Middle frontal gyrus (tissue), 1 donor: ENCODE measurements around the gene PELI1.
"Not testable (repeated sequence)": the region's sequence is repeated elsewhere in the genome, so short reads cannot be mapped to it uniquely, and the experiment has no call there.

Source experiments
- DNase-seq: peaks from one replicate; pipeline ENCODE4 v3.0.0-alpha.2; 2015; ENCODE audit warnings: low spot score; ENCODE audit errors: extremely low spot score

Gene PELI1

DNA sequence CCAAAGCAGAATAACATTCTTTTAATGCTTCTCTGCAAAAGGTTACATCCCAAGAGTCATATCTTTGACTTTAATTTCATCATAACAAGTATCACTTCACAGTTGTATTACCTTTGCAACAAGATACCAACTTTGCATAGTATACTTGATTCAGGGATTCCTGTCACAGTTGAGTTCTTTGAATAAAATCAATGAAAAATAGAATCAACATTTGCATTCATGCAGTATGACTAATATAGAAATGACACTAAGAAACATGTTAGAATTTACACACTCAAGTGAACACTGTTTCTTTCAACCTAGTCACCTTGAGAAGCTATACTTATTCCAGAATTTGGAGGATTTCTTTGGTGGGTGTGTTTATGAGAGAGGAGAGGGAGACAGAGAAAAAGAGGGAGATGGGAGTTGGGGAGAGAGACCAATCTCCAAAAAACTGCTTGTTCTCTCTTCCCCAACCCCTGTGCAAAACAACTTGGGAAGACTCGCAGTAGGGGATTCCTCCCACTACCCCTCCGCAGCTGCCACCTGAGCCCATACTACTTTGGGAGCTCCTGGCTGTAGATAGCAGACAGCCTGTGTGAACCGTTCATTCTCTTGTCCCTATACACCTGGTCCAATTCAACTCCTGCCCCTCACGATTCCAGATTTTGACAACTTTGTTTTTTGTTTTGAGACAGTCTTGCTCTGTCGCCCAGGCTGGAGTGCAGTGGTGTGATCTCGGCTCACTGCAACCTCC lies 57.7 kb downstream of the PELI1 start:
- no peak for DNase-seq

DNA sequence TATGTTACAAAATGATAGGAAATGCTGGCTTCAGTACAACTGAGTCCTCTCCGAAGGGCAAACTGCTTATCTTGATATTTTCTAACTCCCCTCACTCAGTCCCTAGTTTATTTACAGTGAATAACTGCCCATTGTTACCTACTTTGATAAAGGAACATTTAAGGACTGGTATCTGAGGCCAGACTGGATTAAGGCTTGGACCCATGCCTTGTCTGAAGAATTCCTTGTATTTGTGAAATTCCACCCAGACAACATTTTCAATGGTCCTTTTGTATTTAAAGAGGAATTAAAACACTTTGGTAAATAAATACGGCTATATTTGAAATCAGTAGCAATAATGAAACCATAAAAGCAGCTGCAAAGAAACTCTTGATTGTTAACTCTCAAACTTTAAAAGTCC lies 58.3 kb downstream of the PELI1 start:
- DNase-seq, result no peak

DNA sequence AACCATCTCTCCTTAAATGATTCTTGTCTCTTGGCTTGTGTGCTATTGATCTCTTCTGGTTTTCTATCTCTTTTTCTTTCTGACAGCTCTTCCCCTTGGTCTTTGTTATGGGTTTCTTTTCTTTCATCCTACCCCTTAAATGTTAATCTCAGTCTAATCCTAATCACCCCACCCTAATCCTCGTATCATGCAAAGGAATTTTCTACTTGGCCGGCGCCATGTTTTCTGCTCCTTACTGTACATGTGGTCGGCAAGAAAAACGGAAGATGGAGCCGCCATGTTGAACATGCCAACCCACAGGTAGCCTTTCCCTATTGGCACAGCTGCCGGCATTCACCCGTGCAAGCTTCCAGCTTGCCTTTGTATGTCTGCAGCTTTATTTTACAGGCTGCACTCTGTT lies 63.2 kb downstream of the PELI1 start:
- no peak for DNase-seq

DNA sequence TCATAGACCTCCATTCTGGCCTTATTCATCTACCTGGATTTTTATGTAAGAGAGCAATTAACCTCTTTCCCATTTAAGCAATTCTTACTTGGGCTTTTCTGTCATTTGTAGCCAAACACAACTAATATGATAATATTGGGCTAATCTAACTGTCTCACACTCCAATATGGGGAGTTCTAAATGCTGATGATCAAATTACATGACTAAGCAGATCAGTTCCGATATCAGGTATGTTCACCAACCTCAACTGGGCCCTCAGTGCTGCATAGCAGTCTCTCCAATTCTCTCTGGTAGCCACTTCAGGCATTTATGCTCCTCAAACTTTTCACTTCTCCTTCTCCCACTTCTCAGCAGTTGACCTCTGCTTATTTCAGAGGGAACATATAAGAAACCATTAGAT lies 64.0 kb downstream of the PELI1 start:
- no peak for DNase-seq

DNA sequence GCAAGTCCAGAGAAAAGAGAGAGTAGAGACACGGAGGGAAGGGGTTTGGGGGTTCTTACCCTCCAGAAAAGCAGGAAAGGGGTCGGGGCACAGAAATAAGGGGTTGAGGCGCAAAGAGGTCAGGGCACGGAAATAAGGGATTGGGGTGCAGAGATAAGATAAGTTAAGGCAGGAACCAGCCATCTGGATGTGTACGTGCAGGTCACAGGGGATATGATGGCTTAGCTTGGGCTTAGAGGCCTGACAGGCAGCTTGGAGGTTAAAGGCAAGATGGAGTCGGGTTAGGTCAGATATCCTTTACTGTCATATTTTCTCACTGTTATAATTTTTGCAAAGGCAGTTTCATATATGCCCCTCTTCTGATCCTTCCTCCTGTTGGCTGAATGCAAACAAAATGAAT lies 64.5 kb downstream of the PELI1 start:
- not testable (repeated sequence) for DNase-seq

DNA sequence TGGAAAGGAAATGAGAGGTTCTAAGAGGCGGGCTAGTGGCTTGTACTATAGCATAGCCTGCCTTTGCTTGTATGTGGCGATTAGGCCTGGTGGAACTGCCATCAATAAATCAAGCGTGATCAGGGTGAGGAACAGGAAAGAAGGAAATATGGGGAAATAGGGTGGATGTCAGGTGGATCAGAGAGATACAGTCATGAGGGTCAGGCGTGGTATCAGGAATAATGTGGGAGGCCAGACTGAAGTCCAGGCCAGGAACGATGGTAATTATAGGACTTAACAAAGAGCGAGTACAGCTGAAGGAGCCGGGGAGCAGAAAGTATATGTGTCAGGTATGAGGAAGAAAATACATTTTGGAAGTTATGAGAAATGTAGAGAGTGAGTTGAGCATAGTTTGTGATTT lies 67.4 kb downstream of the PELI1 start:
- not testable (repeated sequence) for DNase-seq

DNA sequence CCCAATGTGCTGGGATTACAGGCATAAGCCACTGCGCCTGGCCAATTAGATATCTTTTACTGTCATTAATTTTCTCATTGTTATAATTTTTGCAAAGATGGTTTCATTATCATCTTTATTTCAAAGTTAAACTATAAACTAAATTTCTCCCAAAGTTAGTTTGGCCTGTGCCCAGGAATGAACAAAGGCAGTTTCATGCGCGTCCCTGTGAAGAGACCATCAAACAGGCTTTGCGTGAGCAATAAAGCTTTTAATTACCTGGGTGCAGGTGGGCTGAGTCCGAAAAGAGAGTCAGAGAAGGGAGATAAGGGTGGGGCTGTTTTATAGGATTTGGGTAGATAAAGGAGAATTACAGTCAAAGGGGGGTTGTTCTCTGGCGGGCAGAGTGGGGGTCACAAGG lies 69.6 kb downstream of the PELI1 start:
- DNase-seq, result not testable (repeated sequence)

DNA sequence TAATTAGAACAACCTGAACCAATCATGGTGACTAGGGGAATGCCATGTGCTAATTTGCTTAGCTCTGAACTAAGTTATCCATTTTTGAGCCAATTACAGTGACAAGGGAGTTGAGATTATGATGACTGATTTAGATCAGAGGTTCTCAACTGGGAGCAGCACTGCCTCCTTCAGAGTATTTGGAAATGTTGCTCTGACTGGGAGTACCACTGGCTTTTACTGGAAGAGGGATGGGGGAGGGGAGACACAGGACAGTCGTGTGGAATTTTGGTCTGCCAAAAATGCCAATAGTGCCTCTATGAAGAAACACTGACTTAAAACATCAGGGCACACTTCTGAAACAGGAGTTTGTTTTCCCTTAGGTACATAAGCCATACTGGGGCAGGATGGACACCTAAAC lies 76.9 kb downstream of the PELI1 start:
- no peak for DNase-seq

DNA sequence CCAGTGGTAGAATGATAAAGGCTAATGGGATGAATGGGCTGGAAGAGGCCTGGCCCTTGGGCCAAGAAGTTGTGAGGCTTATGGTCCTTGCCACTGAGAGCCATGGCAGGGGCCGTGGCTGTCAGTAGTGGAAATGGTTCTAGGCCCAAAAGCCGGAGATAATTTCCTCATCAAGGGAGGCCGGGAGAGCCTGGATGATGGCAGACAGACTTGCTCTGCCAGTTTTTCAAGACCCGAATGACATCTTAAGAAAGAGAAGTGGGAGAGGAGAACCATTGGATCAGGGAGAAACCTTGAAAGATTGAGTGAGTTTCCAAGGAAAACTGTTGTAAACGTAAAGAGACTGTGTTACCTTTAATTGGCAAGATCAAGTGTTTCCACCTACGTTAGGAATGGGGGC lies 78.7 kb downstream of the PELI1 start:
- no peak for DNase-seq

DNA sequence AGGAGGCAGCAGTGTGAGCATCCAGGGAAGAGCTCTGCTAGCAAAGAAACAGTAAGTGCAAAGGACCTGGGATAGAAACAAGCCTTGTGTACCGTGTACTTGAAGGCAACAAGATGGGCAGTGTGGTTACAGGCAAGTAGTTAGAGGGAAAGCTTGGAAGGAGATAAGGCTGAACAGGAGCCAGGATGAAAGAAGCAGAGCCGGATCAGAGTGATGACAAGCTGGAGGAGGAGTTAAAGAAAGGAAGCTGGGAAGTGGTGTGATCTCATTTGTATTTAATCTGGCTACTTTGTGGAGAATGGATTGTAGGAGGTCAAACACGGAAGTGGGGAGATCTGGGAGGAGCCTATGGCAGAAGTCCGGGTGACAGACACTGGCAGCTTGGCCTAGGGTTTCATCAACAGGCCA lies 80.3 kb downstream of the PELI1 start:
- no peak for DNase-seq

DNA sequence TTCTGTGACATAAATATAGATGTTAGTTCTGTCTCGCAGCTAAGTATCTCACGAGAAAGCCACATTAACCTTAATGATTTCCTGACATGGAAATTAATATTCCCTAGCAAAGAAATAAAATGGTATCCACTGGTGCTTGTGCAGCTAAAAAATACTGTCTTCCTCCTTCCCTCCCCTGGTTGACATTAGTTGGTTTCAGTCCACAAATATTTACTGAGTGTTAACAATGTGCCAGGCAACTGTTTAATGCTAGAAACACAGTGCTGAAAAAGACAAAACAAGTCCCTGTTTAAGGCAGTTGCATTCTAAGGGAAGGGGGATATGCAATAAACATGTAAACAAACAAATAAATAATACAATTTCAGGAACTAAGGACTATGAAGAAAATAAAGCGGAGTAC lies 80.8 kb downstream of the PELI1 start:
- DNase-seq, result no peak

DNA sequence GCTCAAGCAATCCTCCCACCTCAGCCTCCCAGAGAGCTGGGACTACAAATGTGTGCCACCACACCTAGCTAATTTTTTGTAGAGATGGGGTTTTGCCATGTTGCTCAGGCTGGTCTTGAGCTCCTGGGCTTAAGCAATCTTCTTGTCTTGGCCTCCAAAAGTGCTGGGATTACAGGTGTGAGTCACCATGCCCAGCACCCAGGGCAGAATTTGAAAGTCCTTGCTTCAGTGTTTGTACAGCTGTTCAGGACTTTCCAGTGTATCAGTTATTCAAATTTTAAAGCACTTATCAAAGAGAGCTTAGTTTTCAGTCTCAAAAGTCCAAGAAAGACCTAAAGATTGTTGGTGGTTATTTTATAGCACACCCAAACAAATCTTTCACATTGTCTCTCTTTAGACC lies 81.4 kb downstream of the PELI1 start:
- no peak for DNase-seq

DNA sequence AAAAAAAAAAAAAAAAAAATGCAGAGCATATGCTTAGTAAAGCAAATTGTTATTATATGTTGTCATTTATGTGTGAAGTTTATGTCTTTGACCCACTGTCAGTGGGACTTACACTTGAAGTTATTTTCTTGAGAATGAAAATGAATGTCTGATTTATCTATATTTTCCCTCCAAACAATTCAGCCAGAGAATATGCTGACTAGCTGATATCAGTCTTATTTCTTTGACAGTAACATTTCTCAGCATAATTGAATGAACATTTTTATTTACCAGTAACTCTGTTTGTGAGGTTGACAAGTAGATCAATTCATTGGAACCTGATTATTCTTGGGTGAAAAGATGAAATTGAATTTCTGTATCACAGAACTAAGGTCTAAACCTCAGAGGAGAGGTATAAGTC lies 85.0 kb downstream of the PELI1 start:
- DNase-seq, result no peak

DNA sequence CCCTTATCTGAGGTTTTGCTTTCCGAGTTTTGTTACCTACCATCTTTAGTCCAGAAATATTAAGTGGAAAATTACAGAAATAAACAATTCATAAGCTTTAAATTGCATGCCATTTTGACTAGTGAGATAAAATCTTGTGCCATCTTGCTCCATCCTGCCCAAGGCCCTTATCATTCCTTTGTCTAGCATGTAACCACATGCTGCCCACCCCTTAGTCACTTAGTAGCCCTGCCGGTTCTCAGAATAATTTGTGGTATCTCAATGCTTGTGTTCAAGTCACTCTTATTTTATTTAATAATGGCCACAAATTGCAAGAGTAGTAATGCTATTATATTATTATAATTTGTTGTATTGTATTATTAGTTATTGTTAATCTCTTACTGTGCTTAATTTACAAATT lies 88.2 kb downstream of the PELI1 start:
- DNase-seq, result no peak

DNA sequence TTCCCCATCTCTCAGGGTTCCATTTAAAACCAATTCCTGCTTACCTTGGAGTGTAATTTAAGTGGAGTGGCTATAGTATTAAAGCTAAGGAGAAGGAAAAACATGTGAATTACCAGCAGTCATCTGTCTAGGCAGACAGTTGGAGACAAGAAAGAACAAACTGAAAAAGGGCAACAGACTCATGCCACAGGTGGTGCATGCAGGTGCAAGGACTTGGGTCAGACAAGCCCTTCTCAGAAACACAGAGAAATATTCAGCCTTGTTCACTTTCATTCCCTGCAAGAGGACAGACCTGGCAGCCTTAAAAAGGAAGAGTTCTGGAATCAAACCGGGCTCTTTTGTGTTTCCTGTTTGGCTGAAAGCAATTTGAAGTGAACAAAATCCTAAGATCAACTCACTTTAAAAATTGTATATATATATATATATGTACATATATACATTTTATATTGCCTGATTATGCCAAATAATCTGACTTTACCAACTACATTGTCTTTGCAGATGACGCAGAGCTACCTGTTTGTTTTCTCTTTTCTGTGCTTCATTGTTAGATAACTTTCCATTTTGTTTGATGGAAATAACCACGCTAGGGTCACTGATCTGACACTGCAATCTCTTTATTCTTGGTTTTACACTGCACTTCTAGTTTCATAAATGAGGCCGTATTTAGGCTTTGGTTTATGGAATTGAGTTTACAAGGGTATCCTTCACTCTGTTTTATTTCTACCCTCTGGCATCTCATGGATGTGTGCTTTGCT lies 89.9 kb downstream of the PELI1 start:
- DNase-seq, result no peak

DNA sequence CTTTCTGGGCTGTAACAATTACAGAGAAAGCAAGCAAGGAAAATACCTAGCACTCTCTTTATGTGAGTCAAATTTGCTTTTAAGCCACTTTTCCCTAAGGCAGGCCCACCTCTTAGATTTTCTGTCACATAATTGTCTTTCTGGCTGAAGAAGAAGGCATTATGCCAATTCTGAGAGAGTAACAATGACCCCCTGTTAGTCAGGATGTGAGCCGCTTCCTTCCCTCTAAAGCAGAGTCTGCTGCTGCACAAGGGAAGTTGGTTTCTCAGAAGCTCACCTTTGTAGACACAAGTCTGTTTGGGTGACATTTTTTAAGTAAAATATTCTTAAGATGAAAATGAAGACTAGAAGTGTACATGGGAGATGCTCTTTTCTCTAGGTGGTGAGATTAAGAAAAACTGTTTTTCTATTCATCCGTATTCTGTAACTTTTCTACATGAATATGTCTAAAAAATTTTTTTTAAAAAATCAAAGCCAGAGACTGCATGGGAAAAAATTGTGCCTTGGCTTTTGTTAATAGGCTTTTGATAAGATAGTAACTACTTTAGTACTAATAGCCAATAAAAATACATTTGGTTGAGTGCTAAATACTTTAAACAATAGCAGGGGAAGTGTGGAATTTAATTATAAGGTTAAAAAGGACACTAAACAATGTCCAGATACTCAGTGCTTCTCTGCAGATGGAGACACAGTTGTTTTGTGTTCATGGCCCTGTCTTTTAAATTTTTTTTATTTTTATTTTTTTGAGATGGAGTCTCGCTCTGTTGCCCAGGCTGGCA lies 91.6 kb downstream of the PELI1 start:
- DNase-seq, result no peak

DNA sequence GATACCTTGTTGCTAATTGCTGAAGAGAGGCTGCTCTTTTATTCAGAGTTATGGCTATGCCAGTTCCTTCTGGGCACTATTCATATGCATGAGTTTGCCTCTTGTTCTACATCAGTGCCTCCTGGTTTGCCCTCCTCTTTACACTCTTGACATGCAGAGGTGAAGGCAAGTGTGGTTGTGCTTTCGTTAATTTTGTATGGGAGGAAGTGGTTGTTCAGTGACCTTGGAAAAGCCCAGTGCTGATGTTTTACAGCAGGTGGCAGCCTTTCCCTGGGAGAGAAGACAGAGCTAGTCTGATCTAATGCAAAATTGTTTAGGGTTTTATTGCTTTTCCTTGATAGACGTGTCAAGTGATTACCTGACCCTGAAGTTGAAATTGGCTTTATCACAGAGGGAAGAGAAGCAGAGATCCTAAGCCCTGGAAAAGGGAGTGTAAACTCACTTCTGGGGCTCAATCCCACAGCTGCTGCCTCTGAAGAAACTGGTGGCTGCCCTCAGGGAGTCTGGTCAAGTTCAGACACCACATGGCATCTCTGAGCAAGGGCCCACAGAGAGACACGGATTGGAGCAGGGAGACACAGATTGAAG lies 94.5 kb downstream of the PELI1 start:
- DNase-seq, result peak; percentile 64

DNA sequence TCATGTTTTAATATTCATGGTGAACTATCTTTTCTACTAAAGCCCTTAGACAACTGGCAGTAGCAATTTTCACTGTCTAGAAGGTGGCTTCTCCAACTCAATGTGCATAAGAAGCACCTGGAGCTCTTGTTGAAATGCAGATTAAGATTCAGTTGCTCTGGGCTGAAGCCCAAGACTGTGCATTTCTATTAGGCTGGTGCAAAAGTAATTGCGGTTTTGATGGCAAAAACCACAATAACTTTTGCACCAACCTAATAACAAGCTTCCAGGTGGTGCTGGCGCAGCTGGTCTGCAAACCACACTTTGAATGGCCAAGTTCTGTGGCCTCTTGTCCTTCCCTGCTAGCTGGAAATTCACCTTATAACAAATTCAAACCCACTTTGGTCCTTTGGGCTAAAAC lies 98.3 kb downstream of the PELI1 start:
- no peak for DNase-seq
